GM19328 (cell line): Measurements from ENCODE around the gene FATE1.

Experiments
- ATAC-seq: cut with Tn5 transposase; IDR thresholded peaks from one replicate; pipeline ENCODE4 v1.9.1; 2021; ENCODE audit warnings: mild to moderate bottlenecking, moderate library complexity; ENCODE audit not compliant: unreplicated experiment

The FATE1 gene

DNA sequence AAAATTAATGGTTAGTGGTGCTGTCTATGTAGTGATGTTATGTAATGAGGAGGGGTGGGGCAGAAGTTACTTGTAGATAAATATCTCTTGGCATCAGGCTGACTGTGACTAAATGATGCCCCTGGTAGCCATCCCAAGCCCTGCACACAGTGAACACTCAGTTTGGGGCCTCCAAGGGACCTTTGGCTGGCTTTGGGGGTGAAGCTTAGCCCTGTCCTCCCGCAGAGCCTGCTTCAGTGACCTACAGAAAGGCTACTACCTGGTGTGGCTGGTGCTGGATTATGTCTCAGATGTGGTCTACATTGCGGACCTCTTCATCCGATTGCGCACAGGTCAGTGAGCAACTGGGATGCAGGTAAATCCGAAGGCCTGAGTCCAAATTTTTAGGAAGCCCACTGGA lies 26.5 kb downstream of the FATE1 start:
- no peak for ATAC-seq

DNA sequence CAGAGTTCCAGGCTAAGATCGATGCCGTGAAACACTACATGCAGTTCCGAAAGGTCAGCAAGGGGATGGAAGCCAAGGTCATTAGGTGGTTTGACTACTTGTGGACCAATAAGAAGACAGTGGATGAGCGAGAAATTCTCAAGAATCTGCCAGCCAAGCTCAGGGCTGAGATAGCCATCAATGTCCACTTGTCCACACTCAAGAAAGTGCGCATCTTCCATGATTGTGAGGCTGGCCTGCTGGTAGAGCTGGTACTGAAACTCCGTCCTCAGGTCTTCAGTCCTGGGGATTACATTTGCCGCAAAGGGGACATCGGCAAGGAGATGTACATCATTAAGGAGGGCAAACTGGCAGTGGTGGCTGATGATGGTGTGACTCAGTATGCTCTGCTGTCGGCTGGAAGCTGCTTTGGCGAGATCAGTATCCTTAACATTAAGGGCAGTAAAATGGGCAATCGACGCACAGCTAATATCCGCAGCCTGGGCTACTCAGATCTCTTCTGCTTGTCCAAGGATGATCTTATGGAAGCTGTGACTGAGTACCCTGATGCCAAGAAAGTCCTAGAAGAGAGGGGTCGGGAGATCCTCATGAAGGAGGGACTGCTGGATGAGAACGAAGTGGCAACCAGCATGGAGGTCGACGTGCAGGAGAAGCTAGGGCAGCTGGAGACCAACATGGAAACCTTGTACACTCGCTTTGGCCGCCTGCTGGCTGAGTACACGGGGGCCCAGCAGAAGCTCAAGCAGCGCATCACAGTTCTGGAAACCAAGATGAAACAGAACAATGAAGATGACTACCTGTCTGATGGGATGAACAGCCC lies 28.0 kb downstream of the FATE1 start:
- ATAC-seq: no peak

DNA sequence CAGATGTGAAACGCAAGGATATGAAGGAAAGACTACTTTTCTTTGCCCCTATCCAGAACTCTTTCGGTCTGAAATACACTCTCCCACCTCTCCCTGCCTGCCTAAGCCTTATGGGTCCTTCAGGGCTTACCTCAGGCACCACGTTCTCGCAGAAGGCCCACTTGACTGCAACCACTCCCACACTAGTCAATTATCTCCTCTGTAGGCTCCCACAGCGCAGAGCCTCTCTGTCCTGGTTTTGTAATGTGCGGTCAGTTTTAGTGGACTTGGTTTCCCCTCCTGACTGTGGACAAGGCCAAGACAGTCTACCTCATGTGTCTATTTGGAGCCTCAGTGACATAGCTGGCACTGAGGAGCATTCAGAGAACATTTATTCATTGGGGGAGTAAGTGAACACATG lies 29.8 kb downstream of the FATE1 start:
- ATAC-seq: no peak

DNA sequence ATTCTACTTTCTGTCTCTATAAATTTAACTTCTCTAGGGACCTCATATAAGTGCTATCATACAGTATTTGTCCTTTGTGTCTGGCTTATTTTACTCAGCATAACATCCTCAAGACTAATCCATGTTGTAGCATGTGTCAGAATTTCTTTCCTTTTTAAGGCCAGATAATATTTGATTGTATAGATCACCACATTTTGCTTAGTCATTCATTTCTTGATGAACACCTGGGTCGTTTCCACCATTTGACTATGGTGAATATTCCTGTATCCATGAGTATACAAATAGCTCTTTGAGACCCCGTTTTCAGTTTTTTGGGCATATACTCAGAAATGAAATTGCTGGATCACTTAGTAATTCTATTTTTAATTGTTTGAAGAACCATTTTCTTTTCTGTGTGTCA lies 30.7 kb downstream of the FATE1 start:
- ATAC-seq: no peak

DNA sequence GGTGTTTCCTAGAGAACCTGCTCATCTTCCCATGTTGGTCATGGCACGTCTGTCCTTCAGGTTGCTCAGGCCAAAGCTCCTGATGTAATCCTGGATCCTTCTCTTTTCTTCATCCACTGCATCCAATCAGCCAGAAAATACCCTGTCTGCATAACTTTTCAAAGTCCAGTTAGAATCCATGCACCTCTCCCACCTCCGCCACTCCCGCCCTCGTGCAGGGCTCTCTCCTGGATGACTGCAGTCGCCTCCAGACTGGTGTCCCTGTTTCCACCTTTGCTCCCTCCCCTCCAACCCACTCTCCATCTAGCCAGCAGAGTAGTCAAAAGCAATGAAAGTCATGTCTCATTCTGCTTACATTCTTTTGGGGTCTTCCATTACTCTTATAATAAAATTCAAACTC lies 34.7 kb downstream of the FATE1 start:
- ATAC-seq: no peak

DNA sequence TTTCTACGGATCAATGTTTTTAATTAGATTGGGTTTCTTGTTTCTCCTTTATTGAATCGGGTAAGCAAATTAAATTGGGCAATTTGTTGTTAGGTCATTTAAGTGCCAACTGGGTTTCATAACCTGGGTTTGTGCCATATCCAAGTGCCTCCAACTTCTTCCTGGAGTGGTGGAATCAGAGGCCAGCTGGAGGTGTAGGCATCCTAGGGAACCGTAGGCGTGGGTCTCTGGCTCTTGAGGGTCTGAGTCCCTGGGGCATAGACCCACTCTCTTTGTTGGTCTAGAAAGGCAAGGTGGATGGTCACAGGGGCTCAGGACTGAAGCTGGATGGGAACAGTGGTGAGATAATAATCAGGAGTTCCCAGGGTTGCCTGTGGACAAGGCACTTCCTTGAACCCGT lies 37.0 kb downstream of the FATE1 start:
- ATAC-seq: no peak

DNA sequence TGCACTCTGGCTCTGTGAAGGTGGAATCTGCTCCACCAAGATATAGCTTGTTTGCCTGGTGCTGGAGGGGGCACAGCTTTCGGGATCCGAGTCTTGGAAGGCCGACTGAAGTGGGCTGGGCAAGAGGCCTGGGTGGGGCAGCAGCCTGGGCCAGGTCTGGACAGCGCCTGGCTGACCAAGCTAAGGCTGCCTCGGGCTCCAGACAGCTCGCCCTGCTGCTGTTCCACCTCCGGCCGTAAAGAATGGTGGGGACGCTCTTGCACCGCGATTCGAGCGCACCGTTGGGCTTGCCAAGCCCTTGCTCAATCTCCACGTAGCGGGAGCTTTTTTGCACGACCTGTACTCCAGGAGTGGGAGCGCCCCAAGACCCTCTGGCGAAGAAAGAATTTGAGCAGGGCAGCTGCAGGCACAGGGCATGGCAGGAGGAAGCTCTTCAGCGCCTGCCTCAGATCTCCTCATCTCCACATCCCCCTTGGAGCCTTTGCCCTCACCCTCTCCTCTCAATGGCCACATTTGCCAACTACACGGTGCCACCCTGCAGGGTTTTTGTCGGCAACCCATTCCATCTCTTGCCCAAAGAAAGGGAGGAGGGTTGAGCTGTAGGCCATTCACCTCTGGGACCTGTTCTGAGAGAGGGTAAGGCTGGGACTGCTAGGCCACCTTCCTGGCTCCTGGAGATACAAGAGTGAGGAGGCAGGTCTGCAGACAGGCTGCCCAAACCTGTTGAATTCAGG lies 37.6 kb downstream of the FATE1 start:
- peak; percentile 88 for ATAC-seq

DNA sequence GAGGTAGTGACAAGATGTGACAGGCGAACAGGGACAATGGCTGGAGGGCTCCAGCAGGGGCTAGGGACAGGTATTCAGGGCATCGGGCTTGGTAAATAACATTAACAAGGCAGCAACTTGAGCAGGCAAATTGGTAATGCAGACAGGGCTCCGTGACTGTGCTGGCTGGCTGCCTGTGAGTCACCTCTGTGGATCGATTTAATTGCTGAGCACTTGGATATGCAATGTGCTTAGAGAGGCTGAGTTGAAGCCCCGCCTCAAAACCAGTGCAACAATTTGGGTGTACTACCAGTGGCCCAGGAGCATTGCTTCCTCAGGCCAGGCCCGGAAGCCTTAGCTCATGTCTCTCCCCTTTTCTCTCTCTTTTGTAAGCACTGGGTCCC lies 38.2 kb downstream of the FATE1 start:
- no peak for ATAC-seq

DNA sequence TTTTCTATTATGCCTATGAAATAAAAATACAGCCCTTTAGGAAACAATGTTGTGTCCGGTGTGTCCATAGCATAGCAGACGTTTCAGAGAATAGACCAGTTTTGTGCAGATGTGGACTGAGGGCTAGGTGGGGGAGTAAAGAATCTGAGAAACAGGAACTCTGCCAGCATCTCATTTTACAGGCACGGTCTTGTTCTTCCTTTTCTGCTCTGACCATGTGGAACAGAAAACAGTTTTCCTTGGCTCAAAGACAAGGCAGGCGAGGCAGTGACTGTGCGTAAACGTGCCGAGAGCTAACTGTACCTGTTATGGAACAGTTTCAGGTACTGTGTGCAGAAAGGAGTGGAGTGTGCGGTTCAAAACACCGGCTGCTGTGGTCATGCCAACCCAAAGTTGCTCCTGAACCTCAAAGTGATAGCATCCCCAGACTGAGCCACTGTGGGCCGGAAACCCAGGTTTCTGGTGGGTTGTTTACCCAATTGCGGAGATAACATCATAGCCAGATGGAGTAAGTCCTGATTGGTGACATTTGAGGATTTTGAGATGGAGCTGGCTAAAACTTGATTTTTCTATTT lies 38.9 kb downstream of the FATE1 start:
- no peak for ATAC-seq

DNA sequence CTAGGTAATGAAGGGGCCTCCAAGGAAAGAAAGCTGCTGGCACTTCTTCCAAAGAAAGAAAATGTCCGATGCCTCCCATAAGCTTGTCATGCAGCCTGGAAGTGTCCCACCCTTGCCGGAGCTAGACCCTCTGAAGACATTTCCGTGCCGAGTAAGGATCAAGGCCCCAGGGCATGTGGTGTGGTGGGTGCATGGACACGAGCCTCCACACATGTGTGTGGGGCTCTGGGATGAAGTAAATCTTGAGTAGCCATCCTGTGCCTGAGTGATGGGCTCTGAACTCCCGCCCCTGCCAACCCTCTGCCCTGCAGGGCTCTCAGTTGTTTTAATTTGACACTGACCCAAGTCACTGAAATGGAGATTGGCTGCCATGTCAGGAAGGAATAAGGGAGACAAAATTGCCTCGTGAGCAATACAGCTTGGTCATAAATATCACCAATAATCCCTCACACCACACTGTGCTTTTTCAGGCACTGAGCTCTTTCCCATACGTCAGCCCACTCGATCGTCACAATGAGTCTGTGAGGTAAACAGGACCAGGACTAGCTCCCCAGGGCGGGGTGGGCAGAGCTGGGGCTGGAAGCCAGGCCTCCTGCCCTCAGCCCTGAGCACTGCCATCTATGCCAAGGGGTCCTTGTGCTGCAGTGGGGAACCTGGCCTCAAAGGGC lies 43.3 kb downstream of the FATE1 start:
- ATAC-seq: no peak

DNA sequence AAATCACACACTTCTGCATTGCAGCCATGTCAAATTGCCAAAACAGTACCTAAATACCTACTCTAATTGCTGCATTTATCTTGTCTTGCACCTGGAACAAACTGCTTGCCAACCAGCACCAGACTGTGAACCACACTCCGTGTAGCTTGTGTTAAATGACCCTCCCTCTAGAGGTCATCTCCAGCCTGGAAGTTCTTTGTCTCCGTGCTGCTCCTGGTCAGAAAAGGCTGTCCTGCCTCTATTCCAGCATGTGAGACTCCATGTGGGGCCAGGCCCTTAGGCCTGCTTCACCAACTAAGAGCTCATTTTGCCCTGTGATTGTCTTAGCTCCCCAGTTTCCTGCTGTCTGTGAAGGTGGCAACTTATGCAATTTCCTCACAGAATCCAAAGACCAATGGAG lies 47.0 kb downstream of the FATE1 start:
- no peak for ATAC-seq

DNA sequence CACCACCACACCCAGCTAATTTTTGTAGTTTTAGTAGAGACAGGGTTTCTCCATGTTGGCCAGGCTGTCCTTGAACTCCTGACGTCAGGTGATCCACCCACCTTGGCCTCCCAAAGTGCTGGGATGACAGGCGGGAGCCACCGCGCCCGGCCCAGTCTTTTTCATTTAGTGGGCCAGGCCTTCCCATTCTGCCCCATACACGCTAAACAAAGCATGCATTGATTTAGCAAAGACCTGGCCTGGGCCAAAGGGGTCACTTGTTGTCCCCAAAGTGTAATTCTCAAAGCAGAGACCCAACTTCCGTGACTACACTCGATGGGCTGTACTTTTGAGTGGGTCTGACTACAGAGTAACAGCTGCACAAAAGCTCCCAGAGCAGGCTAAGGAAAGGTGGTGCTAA lies 47.9 kb downstream of the FATE1 start:
- ATAC-seq: no peak

DNA sequence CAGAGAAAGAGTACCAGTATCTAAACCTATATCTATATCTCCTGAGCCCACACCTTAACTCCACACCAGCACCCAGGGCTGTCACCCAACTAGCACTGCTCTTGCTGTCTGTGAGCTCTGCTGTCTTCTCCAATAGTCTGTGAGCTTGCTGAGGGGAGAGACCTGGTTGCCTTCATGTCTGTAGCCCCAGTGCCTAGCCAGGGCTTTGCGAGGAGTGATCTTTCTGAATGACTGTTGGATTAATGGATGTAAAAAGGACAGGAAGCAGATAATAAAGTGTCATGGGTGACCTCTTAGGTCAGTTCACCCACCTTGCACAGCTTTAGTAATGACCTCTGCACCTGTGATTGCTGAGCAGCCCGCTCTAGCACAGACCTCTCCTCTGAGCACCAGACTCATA lies 49.2 kb downstream of the FATE1 start:
- no peak for ATAC-seq

DNA sequence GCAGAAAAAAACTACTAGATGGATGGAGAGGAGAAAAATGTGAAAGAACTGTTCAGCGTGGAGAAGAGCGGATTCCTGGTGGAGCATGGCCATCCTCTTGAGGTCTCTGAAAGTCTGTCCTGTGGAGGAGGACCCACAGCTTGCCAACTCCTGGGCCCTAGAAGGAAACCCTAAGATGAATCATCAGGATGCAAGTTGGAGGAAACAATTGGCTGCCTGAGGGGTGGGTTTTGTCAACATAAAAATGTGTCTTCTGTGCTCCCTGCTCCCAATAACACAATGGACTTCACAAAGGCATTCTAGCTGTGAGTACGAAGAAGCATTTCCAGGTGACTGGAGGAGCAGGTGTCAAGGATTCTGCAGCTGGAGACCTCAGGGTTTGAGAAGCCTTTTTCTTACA lies 55.9 kb downstream of the FATE1 start:
- ATAC-seq: no peak
